Caki2 (cell line): ENCODE data around the gene MGAT5B. TPM values are rescaled to one million over a fixed set of nuclear protein-coding genes. Genes with fewer than 3 reads are reported as not detected.

Source experiments
- DNase-seq: peaks from one replicate; pipeline ENCODE4 v3.0.0-alpha.2; 2015; ENCODE audit warnings: low read depth
- in situ Hi-C: cut with HindIII; loops from 2 replicates; pipeline ENCODE4 v1.10.0; 2016; ENCODE audit warnings: low sequenced_read_pairs, low pct_unique_long_range_greater_than_20kb, mixed read lengths
- total RNA-seq: library from RNA; depleted of rRNA; stranded (reverse); fragments of >200 nt; shearing (Covaris generic); gene quantifications from 2 replicates; pipeline ENCODE4 v1.2.3, GENCODE V29; 2014; ENCODE audit warnings: low replicate concordance; rRNA removed

Gene MGAT5B
- total RNA-seq, 1 experiment from 2014 or later, result 3.1 TPM

- in situ Hi-C loops, result no loop called here
Observed at GRCh38 chr17:76982408-76983074, 114.3 kb downstream of the MGAT5B start.

GRCh38 chr17:76983075-76983775, 115.0 kb downstream of the MGAT5B start:
- no peak for DNase-seq

More at GRCh38 chr17:76982408-76983074, 114.3 kb downstream of the MGAT5B start:
- no peak for DNase-seq

GRCh38 chr17:76986365-76986764, 118.2 kb downstream of the MGAT5B start:
- DNase-seq, result no peak
- in situ Hi-C loops, result no loop called here

More at GRCh38 chr17:76983075-76983775, 115.0 kb downstream of the MGAT5B start:
- in situ Hi-C loops, result no loop called here

- in situ Hi-C loops, result no loop called here
- DNase-seq, result no peak
Observed at GRCh38 chr17:76987486-76988093, 119.4 kb downstream of the MGAT5B start.

GRCh38 chr17:76988796-76989195, 120.6 kb downstream of the MGAT5B start:
- in situ Hi-C loops, result no loop called here
- DNase-seq, result no peak

- in situ Hi-C loops, result no loop called here
- no peak for DNase-seq
Observed at GRCh38 chr17:76989519-76989918, 121.3 kb downstream of the MGAT5B start.

- in situ Hi-C loops, result no loop called here
- DNase-seq, result no peak
Observed at GRCh38 chr17:76992891-76993290, 124.7 kb downstream of the MGAT5B start.

- in situ Hi-C loops, result no loop called here
- DNase-seq, result no peak
Observed at GRCh38 chr17:76993651-76994050, 125.4 kb downstream of the MGAT5B start.

- DNase-seq, result peak; percentile 11
- in situ Hi-C loops, result no loop called here
Observed at GRCh38 chr17:76994237-76994637, 126.0 kb downstream of the MGAT5B start.

GRCh38 chr17:76995387-76996105, 127.3 kb downstream of the MGAT5B start:
- no peak for DNase-seq
- in situ Hi-C loops, result no loop called here

- no peak for DNase-seq
- in situ Hi-C loops, result no loop called here
Observed at GRCh38 chr17:76996741-76997694, 128.8 kb downstream of the MGAT5B start.

- DNase-seq, result no peak
Observed at GRCh38 chr17:76997981-76998531, 129.9 kb downstream of the MGAT5B start.

GRCh38 chr17:76998839-76999238, 130.6 kb downstream of the MGAT5B start:
- in situ Hi-C loops, result no loop called here
- no peak for DNase-seq

More at GRCh38 chr17:76997981-76998531, 129.9 kb downstream of the MGAT5B start:
- in situ Hi-C loops, result no loop called here

Other genes starting within 250 kb of the MGAT5B start
- not detected in 2 replicates for gene ST6GALNAC1, start 224.6 kb upstream of the MGAT5B start, total RNA-seq
- 64.5 and 101 TPM in 2 replicates for gene MXRA7, start 157.4 kb upstream of the MGAT5B start, total RNA-seq
- 14.4 and 22.7 TPM in 2 replicates for gene JMJD6, start 141.8 kb upstream of the MGAT5B start, total RNA-seq
- 40.5 and 56.8 TPM in 2 replicates for gene METTL23, start 141.6 kb upstream of the MGAT5B start, total RNA-seq
- 169 and 212 TPM in 2 replicates for gene SRSF2, start 131.1 kb upstream of the MGAT5B start, total RNA-seq
- gene MFSD11, start 130.3 kb upstream of the MGAT5B start, total RNA-seq, result 8.5 and 19.0 TPM in 2 replicates